DND-41 (cell line): ENCODE measurements around the gene DPT.

Experiments
- ATAC-seq: fragments of 200-7000 bp; cut with Tn5 transposase; 3 replicates; pipeline ENCODE4 v1.9.1; 2021; ENCODE audit warnings: low read depth; ENCODE audit not compliant: insufficient read depth
- DNase-seq: peaks from one replicate; pipeline ENCODE4 v3.0.0-alpha.2; 2020
- H2AFZ ChIP-seq: 2 replicates; pipeline ENCODE4 v1.6.0; 2012; ENCODE audit warnings: low read depth, low read length
- H3K27ac ChIP-seq: 2 replicates; pipeline ENCODE4 v1.5.1; 2012; ENCODE audit warnings: low read length, inconsistent platforms
- H3K27me3 ChIP-seq: fragments of 200-600 bp; sonication (generic); 2 replicates; pipeline ENCODE4 v1.6.0; 2012; ENCODE audit warnings: low read length, mild to moderate bottlenecking, inconsistent platforms; ENCODE audit not compliant: insufficient read depth, poor library complexity
- H3K36me3 ChIP-seq: 2 replicates; pipeline ENCODE4 v1.5.1; 2012; ENCODE audit warnings: low read length, inconsistent platforms; ENCODE audit not compliant: insufficient read depth
- H3K4me1 ChIP-seq: 2 replicates; pipeline ENCODE4 v1.5.1; 2012; ENCODE audit warnings: mild to moderate bottlenecking, low read length; ENCODE audit not compliant: insufficient read depth
- H3K4me2 ChIP-seq: 2 replicates; pipeline ENCODE4 v1.6.0; 2012; ENCODE audit warnings: mild to moderate bottlenecking, moderate library complexity, low read length, inconsistent platforms; ENCODE audit not compliant: insufficient read depth
- H3K4me3 ChIP-seq, 2 experiments: fragments of 200-600 bp in 1 of 2; shearing (Covaris generic) in 1 of 2; 2 replicates each; pipeline ENCODE4 v1.5.1; 2012 to 2016; ENCODE audit warnings: inconsistent platforms in 2 of 2, low read length in 2 of 2, mild to moderate bottlenecking in 2 of 2, low read depth in 1 of 2, moderate library complexity in 1 of 2
- H3K79me2 ChIP-seq: 2 replicates; pipeline ENCODE4 v1.6.0; 2012; ENCODE audit warnings: low read length, inconsistent platforms; ENCODE audit not compliant: insufficient read depth
- H3K9ac ChIP-seq: 2 replicates; pipeline ENCODE4 v1.6.0; 2012; ENCODE audit warnings: low read depth, mild to moderate bottlenecking, inconsistent platforms, low read length, moderate library complexity
- H3K9me3 ChIP-seq: 2 replicates; pipeline ENCODE4 v1.5.1; 2012; ENCODE audit warnings: low read length, moderate library complexity, mild to moderate bottlenecking, inconsistent platforms; ENCODE audit not compliant: insufficient read depth, severe bottlenecking
- H4K20me1 ChIP-seq: 2 replicates; pipeline ENCODE4 v1.6.0; 2012; ENCODE audit warnings: low read length; ENCODE audit not compliant: insufficient read depth
- CTCF ChIP-seq: IDR thresholded peaks from 2 replicates; pipeline ENCODE4 v1.5.1; 2012; ENCODE audit warnings: borderline replicate concordance, low read length, moderate library complexity, mild to moderate bottlenecking; ENCODE audit not compliant: poor library complexity, severe bottlenecking; ENCODE audit errors: extremely low read depth
- EZH2 ChIP-seq: IDR thresholded peaks from 3 replicates; pipeline ENCODE4 v1.6.1; 2012; ENCODE audit warnings: borderline replicate concordance, low read depth, mild to moderate bottlenecking, moderate library complexity, low read length, inconsistent platforms; ENCODE audit not compliant: severe bottlenecking

Gene DPT

GRCh38 chr1:168759077-168759476, 30.1 kb upstream of the DPT start:
- no peak overlapping the region for H3K27ac ChIP-seq
- H3K27me3 ChIP-seq, result no peaks in the 10 kb centered on the region
- TF ChIP-seq CTCF, result no peak
- no peak for TF ChIP-seq EZH2
- no peaks in the 10 kb centered on the region for H3K79me2 ChIP-seq
- H2AFZ ChIP-seq, result no peak overlapping the region
- no peaks in the 10 kb centered on the region for H3K4me1 ChIP-seq
- DNase-seq (no peak), ATAC-seq (no peak)
- no peak overlapping the region for H3K4me3 ChIP-seq
- H3K9me3 ChIP-seq, result no peaks in the 10 kb centered on the region
- no peak overlapping the region for H3K9ac ChIP-seq
- no peaks in the 10 kb centered on the region for H3K36me3 ChIP-seq
- no peak overlapping the region for H3K4me2 ChIP-seq
- H4K20me1 ChIP-seq, result no peaks in the 10 kb centered on the region

- Histone ChIP-seq H3K79me2 (no peaks in the 10 kb centered on the region), H3K27me3 (no peaks in the 10 kb centered on the region), H4K20me1 (no peaks in the 10 kb centered on the region), H3K9me3 (no peaks in the 10 kb centered on the region), H3K4me1 (no peaks in the 10 kb centered on the region), H2AFZ (no peak overlapping the region), H3K4me3 (no peak overlapping the region), H3K4me2 (no peak overlapping the region), H3K36me3 (no peaks in the 10 kb centered on the region), H3K9ac (no peak overlapping the region), H3K27ac (no peak overlapping the region)
- TF ChIP-seq EZH2 (no peak), CTCF (no peak)
- no peak for ATAC-seq
- DNase-seq, result no peak
Measured at GRCh38 chr1:168758503-168758902, 29.5 kb upstream of the DPT start.

- H3K4me1 ChIP-seq, result no peaks in the 10 kb centered on the region
- no peak overlapping the region for H3K27ac ChIP-seq
- H3K36me3 ChIP-seq, result no peaks in the 10 kb centered on the region
- no peak for DNase-seq
- no peak for ATAC-seq
- H3K79me2 ChIP-seq, result no peaks in the 10 kb centered on the region
- H3K4me2 ChIP-seq, result no peak overlapping the region
- H3K4me3 ChIP-seq, result no peak overlapping the region
- H4K20me1 ChIP-seq, result no peaks in the 10 kb centered on the region
- TF ChIP-seq CTCF, result no peak
- TF ChIP-seq EZH2, result no peak
- H2AFZ ChIP-seq, result no peak overlapping the region
- no peaks in the 10 kb centered on the region for H3K27me3 ChIP-seq
- H3K9ac ChIP-seq, result no peak overlapping the region
- no peaks in the 10 kb centered on the region for H3K9me3 ChIP-seq
Measured at GRCh38 chr1:168755800-168756418, 26.9 kb upstream of the DPT start.
